NCI-H82 treated with DMSO at 0.1 percent for 48 hours (cell line): ENCODE measurements around the gene PRKCH.

Source experiments
- DNase-seq: peaks from one replicate; lab custom pipeline; 2025; ENCODE audit not compliant: unreplicated experiment; lab: John Stamatoyannopoulos, UW

Gene PRKCH

GRCh38 chr14:61510736-61511557 lies 189.6 kb downstream of the PRKCH start:
- no peak for DNase-seq

DNA sequence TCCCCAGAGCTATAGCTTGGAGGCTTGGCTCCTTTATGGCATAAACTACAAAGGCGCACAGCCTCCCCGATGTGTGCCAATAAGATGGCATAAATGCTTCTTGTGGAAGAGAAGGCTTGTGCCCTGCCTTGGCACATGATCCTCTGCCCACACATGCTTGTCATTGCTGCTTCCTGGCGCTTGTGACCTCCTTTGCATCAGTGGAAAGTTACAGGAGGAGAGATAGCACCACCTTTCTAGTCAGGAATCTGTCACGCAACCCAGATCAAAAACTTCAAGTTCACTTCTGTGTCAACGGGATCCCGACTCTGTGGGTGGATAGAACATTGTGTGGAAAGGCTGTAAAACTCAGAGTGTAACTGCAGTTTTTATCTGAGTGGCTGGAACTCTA lies 190.2 kb downstream of the PRKCH start:
- DNase-seq, result no peak

DNA sequence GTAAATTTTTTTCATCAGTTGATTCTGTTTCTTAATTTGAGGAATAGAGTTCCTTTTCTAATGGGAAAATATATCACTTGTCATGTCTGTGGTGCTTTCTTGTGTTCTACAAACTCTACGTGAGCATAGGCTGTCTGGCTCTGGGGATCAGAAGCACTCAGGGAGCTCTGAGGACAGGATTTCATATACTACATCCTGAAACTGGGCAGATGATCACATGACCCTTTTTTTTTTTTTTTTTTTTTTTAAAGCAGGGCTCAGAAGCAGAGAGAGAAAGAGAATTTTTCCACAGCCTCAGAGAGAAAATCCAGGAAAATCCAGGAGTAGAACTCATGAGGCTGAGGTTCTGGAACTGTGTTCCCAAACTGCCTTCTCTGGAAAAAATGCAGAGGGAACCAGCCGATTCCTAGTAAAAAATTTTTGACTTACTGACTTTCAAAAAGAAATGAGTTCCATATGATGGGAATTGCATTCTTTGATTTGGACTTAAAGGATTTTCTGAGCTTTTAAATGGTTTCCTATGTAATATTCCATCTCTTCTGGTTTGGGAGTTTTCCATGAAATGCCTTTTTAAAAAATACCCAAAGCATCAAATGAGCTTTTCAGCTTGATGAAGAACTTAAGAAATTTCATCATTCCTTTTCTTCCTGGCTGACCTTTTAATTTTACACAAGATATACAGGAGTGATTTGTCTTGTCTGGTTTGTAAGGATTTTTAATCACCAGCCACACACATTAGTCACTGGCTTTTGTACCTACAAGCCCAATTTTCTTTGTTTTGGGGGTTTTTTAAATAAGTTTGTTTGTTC lies 190.9 kb downstream of the PRKCH start:
- no peak for DNase-seq

DNA sequence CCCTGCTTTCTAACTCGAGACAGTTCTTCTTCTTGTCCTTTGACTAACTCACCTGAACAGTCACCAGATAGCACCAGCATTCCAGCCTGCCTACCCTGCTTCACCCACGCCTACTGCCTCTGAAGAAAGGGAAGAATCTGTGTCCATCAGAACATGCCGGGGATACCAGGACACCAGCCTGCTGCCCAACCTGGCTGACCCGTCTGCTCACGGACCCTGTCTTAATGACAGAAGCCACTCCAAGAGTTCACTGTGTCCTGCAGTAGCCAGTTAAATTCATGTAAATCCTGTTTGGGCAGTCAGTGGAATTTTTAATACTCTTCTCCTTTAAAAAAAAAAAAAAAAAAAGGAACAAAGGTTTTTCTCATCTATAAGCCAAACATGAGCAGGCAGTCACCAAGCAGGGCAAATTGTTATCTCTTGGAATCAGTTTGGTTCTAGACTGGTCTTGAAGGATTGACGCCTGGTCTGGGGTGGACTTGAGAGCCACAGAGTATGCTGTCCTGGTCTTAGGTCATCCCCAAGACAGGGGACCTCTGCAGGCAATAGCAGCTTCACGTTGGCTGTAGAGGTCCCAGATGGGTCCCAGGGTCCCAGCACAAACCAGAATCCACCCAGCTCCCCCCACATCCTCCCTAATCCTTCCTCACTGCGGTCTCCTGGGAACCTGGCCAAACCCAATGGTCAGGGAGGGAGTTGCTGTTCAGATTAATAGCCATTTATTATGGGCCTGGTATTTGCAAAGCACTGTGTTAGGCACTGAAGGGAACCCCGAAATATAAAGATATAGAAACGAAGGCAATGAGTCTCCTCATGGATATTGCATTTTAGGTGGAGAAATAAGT lies 192.8 kb downstream of the PRKCH start:
- DNase-seq, result no peak

- no peak for DNase-seq
Observed at GRCh38 chr14:61514927-61515326, 193.5 kb downstream of the PRKCH start.

- no peak for DNase-seq
Observed at GRCh38 chr14:61515436-61516117, 194.2 kb downstream of the PRKCH start.

- DNase-seq, result no peak
Observed at GRCh38 chr14:61516118-61516743, 194.9 kb downstream of the PRKCH start.

- DNase-seq, result no peak
Observed at GRCh38 chr14:61516964-61517653, 195.7 kb downstream of the PRKCH start.

GRCh38 chr14:61517911-61518384 lies 196.6 kb downstream of the PRKCH start:
- DNase-seq, result no peak

- no peak for DNase-seq
Observed at GRCh38 chr14:61518403-61518802, 197.0 kb downstream of the PRKCH start.

DNA sequence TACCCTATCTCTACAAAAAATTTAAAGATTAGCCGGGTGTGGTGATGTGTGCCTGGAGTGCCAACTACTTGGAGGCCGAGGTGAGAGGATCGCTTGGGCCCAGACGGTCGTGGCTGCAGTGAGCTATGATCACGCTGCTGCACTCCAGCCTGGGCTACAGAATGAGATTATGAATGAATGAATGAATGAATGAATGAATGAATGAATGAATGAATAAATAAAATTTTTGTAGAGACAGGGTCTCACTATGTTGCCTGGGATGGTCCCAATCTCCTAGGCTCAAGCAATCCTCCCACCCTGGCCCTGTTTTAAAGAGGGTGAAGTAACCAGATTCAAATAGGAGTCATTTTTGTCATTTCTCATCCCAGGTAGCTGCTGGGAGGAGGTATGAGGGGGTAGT lies 197.7 kb downstream of the PRKCH start:
- DNase-seq, result no peak

GRCh38 chr14:61519735-61520134 lies 198.4 kb downstream of the PRKCH start:
- DNase-seq, result no peak

GRCh38 chr14:61520576-61520975 lies 199.2 kb downstream of the PRKCH start:
- no peak for DNase-seq

GRCh38 chr14:61521773-61522172 lies 200.4 kb downstream of the PRKCH start:
- no peak for DNase-seq

DNA sequence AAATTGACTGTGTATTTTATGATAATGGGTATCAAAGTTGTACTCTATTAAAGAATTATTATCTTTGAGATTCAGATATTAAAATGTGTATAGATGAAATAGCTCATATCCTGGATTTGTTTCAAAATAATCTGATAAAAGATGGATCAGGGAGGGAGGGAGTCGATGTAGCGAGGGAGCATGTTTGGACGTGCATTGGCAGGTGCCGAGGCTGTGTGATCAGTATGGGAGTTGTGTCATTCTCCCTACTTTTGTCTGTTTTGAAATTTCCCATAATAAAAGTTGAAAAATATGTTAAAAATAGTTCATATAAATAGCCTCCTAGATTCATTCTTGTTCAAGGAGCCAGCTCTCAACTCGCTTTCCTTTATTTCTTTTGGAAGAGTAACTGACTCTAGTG lies 202.4 kb downstream of the PRKCH start:
- DNase-seq, result no peak

DNA sequence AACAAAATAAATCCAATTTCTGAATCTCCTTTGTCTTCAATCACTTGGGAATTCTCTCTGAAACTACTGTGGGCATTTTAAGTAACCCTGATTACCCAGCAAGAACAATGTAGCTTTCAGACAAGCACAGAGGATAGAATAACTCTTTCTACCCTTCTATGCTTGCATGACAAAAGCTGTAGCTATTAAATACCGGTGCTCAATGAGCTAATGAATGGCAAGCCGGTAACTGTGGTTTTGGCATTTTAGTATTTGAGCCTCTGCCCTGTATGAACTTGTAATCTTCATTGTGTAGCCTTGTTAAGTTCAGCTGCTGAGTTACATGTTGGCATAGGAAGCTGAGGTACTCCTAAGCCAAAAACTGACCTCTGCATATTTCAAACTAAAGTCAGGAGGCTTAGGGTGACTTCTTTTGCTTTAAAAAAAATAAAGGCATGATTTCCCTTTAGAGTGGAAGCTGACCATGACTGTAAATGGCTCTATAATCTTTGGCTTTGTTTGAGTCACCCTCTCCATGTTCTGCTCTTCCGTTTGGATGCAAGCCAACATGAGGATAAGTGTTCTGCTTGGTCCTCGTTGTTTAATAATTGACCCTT lies 202.9 kb downstream of the PRKCH start:
- DNase-seq, result no peak

DNA sequence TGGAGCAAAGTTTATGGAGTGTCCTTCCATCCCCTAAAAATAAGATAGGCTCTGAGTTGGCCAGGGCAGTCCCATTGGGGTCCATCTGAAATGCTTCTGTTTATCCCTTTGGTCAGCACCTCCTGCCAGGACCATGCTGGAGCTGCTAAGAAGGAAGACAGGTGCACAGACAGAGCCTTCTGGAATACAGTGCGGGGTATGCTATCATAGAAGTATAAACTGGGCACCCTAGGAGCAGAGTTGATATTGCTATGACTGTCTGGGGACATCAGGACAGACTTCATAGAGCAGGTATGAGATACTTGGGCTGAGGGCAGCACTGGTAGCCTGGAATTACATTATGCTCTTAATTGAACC lies 203.5 kb downstream of the PRKCH start:
- DNase-seq, result no peak

GRCh38 chr14:61525293-61526011 lies 204.1 kb downstream of the PRKCH start:
- no peak for DNase-seq
